ENCODE measurements around the gene ZNF835. TPM values are rescaled to one million over a fixed set of nuclear protein-coding genes. Genes with fewer than 3 reads are reported as not detected.
A peak's percentile ranks its signal among the peaks of the same experiment; 100 is the strongest.
"Not testable (repeated sequence)": the region's sequence is repeated elsewhere in the genome, so short reads cannot be mapped to it uniquely, and the experiment has no call there.

The ZNF835 gene
- total RNA-seq, 2 experiments from 2014 or later, result 1.4 to 1.7 TPM

GRCh38 chr19:56681702-56682101 lies 10.1 kb upstream of the ZNF835 start:
- CTCF ChIA-PET, result no interaction called here

GRCh38 chr19:56678205-56678604 lies 6.6 kb upstream of the ZNF835 start:
- Mint-ChIP-seq H3K4me1 (no peaks in the 10 kb centered on the region), H3K4me3 (no peak overlapping the region), H3K27me3 (no peaks in the 10 kb centered on the region), H3K36me3 (ENCODE audit: low read depth) (no peaks in the 10 kb centered on the region), H3K27ac (no peak overlapping the region), H3K9me3 (peaks cover 28% of the 10 kb centered on the region)
- ChIA-PET POLR2A (no interaction called here), CTCF (no interaction called here)
- no peak for DNase-seq

More at GRCh38 chr19:56681702-56682101, 10.1 kb upstream of the ZNF835 start:
- no peak overlapping the region for H3K27ac Mint-ChIP-seq
- H3K9me3 Mint-ChIP-seq, result peaks cover 45% of the 10 kb centered on the region
- POLR2A ChIA-PET, result no interaction called here
- DNase-seq, result no peak
- H3K36me3 Mint-ChIP-seq (ENCODE audit: low read depth), result no peaks in the 10 kb centered on the region
- no peaks in the 10 kb centered on the region for H3K27me3 Mint-ChIP-seq
- H3K4me1 Mint-ChIP-seq, result no peaks in the 10 kb centered on the region
- no peak overlapping the region for H3K4me3 Mint-ChIP-seq

GRCh38 chr19:56672610-56673009 lies 1.1 kb upstream of the ZNF835 start:
- Mint-ChIP-seq H3K9me3 (peaks cover 22% of the 10 kb centered on the region), H3K4me1 (peaks cover 15% of the 10 kb centered on the region), H3K36me3 (ENCODE audit: low read depth) (peaks cover 13% of the 10 kb centered on the region)
- DNase-seq, CTCF ChIA-PET, H3K27me3 Mint-ChIP-seq, H3K4me3 Mint-ChIP-seq, H3K27ac Mint-ChIP-seq: not testable (repeated sequence)
- POLR2A ChIA-PET, result interaction anchor here (0.7 kb wide), 1 partner anchor 134 kb away, joined by 7 read pairs; no protein-coding TSS in a partner anchor

GRCh38 chr19:56670961-56671612 lies 470 bp downstream of the ZNF835 start:
- DNase-seq, result no peak
- H3K36me3 Mint-ChIP-seq (ENCODE audit: low read depth), result peaks cover 13% of the 10 kb centered on the region
- H3K9me3 Mint-ChIP-seq, result peaks cover 16% of the 10 kb centered on the region
- H3K27ac Mint-ChIP-seq, result peak overlapping the region; percentile 88
- H3K27me3 Mint-ChIP-seq, result no peaks in the 10 kb centered on the region
- peaks cover 15% of the 10 kb centered on the region for H3K4me1 Mint-ChIP-seq
- H3K4me3 Mint-ChIP-seq, result peak overlapping the region; percentile 82
- ChIA-PET CTCF (no interaction called here), POLR2A (no interaction called here)

GRCh38 chr19:56670401-56670960 lies 1.1 kb downstream of the ZNF835 start:
- Mint-ChIP-seq H3K9me3 (peaks cover 13% of the 10 kb centered on the region), H3K27me3 (no peaks in the 10 kb centered on the region), H3K36me3 (ENCODE audit: low read depth) (peaks cover 13% of the 10 kb centered on the region), H3K4me1 (peaks cover 15% of the 10 kb centered on the region), H3K27ac (peak overlapping the region; percentile 39), H3K4me3 (peak overlapping the region; percentile 82)
- no peak for DNase-seq
- ChIA-PET CTCF (no interaction called here), POLR2A (no interaction called here)

- POLR2A ChIA-PET, result no interaction called here
- Mint-ChIP-seq H3K9me3 (peaks cover 17% of the 10 kb centered on the region), H3K36me3 (ENCODE audit: low read depth) (peaks cover 26% of the 10 kb centered on the region), H3K27me3 (no peaks in the 10 kb centered on the region), H3K4me1 (peaks cover 15% of the 10 kb centered on the region), H3K27ac (no peak overlapping the region), H3K4me3 (no peak overlapping the region)
- no peak for DNase-seq
- CTCF ChIA-PET, result no interaction called here
Measured at GRCh38 chr19:56668676-56669075, 2.9 kb downstream of the ZNF835 start.

- Mint-ChIP-seq H3K27ac (no peak overlapping the region), H3K4me3 (no peak overlapping the region), H3K4me1 (peaks cover 15% of the 10 kb centered on the region), H3K27me3 (no peaks in the 10 kb centered on the region), H3K9me3 (peaks cover 21% of the 10 kb centered on the region), H3K36me3 (ENCODE audit: low read depth) (peaks cover 31% of the 10 kb centered on the region)
- ChIA-PET POLR2A (no interaction called here), CTCF (no interaction called here)
- no peak for DNase-seq
Measured at GRCh38 chr19:56667311-56667870, 4.2 kb downstream of the ZNF835 start.

GRCh38 chr19:56664511-56664910 lies 7.0 kb downstream of the ZNF835 start:
- no peaks in the 10 kb centered on the region for H3K4me1 Mint-ChIP-seq
- H3K36me3 Mint-ChIP-seq (ENCODE audit: low read depth), result peaks cover 23% of the 10 kb centered on the region
- CTCF ChIA-PET, result no interaction called here
- H3K9me3 Mint-ChIP-seq, result peaks cover 17% of the 10 kb centered on the region
- H3K27ac Mint-ChIP-seq, result no peak overlapping the region
- no peaks in the 10 kb centered on the region for H3K27me3 Mint-ChIP-seq
- no peak for DNase-seq
- POLR2A ChIA-PET, result no interaction called here
- no peak overlapping the region for H3K4me3 Mint-ChIP-seq

- no peak for DNase-seq
- ChIA-PET CTCF (no interaction called here), POLR2A (no interaction called here)
- H3K9me3 Mint-ChIP-seq, result peaks cover 19% of the 10 kb centered on the region
- H3K36me3 Mint-ChIP-seq (ENCODE audit: low read depth), result peaks cover 23% of the 10 kb centered on the region
- H3K27ac Mint-ChIP-seq, result no peak overlapping the region
- no peak overlapping the region for H3K4me3 Mint-ChIP-seq
- no peaks in the 10 kb centered on the region for H3K27me3 Mint-ChIP-seq
- no peaks in the 10 kb centered on the region for H3K4me1 Mint-ChIP-seq
Measured at GRCh38 chr19:56663931-56664500, 7.5 kb downstream of the ZNF835 start.

- H3K4me3 Mint-ChIP-seq, result no peak overlapping the region
- H3K36me3 Mint-ChIP-seq (ENCODE audit: low read depth), result peaks cover 19% of the 10 kb centered on the region
- H3K9me3 Mint-ChIP-seq, result peaks cover 27% of the 10 kb centered on the region
- no peak overlapping the region for H3K27ac Mint-ChIP-seq
- no peaks in the 10 kb centered on the region for H3K4me1 Mint-ChIP-seq
- ChIA-PET POLR2A (no interaction called here), CTCF (no interaction called here)
- no peaks in the 10 kb centered on the region for H3K27me3 Mint-ChIP-seq
- DNase-seq, result no peak
Measured at GRCh38 chr19:56661248-56661647, 10.3 kb downstream of the ZNF835 start.

- Mint-ChIP-seq H3K4me1 (no peaks in the 10 kb centered on the region), H3K27ac (no peak overlapping the region), H3K9me3 (peaks cover 29% of the 10 kb centered on the region), H3K36me3 (ENCODE audit: low read depth) (peaks cover 19% of the 10 kb centered on the region), H3K4me3 (no peak overlapping the region), H3K27me3 (no peaks in the 10 kb centered on the region)
- CTCF ChIA-PET, result no interaction called here
- DNase-seq, result no peak
- POLR2A ChIA-PET, result no interaction called here
Measured at GRCh38 chr19:56660381-56661107, 11.0 kb downstream of the ZNF835 start.

GRCh38 chr19:56654151-56654550 lies 17.4 kb downstream of the ZNF835 start:
- H3K27ac Mint-ChIP-seq, result no peak overlapping the region
- CTCF ChIA-PET, result no interaction called here
- no peak for DNase-seq
- H3K4me3 Mint-ChIP-seq, result no peak overlapping the region
- H3K9me3 Mint-ChIP-seq, result peaks cover 45% of the 10 kb centered on the region
- no peaks in the 10 kb centered on the region for H3K27me3 Mint-ChIP-seq
- POLR2A ChIA-PET, result interaction anchor here (0.6 kb wide), 1 partner anchor 1971 kb away, joined by 3 read pairs; no protein-coding TSS in a partner anchor
- H3K4me1 Mint-ChIP-seq, result no peaks in the 10 kb centered on the region
- H3K36me3 Mint-ChIP-seq (ENCODE audit: low read depth), result no peaks in the 10 kb centered on the region

GRCh38 chr19:56643460-56643955 lies 28.0 kb downstream of the ZNF835 start:
- no peaks in the 10 kb centered on the region for H3K4me1 Mint-ChIP-seq
- peaks cover 45% of the 10 kb centered on the region for H3K9me3 Mint-ChIP-seq
- no peak for DNase-seq
- H3K27ac Mint-ChIP-seq, result no peak overlapping the region
- H3K4me3 Mint-ChIP-seq, result no peak overlapping the region
- peaks cover 4% of the 10 kb centered on the region for H3K36me3 Mint-ChIP-seq (ENCODE audit: low read depth)
- ChIA-PET POLR2A (no interaction called here), CTCF (interaction anchor here (0.7 kb wide), 1 partner anchor 29 kb away, joined by 3 read pairs; no protein-coding TSS in a partner anchor)
- no peaks in the 10 kb centered on the region for H3K27me3 Mint-ChIP-seq

Data from activated CD4-positive, alpha-beta T cell treated with anti-CD3 and anti-CD28 coated beads, Interleukin-2, amount 10 ng/mL, durations not matched to agents 7 days and 5 days (primary cell).